Epithelial cell of esophagus (primary cell): Measurements from ENCODE around the gene HCRTR1.

Source experiments
- DNase-seq: peaks from one replicate; pipeline ENCODE4 v3.0.0; 2010; ENCODE audit warnings: low read depth
- H3K4me3 ChIP-seq: 2 replicates; pipeline ENCODE4 v1.5.1; 2011; ENCODE audit warnings: mild to moderate bottlenecking, low read length, control low read depth
- CTCF ChIP-seq: IDR thresholded peaks from 2 replicates; pipeline ENCODE4 v1.5.1; 2011; ENCODE audit warnings: low read depth, mild to moderate bottlenecking, low read length, control low read depth, inconsistent platforms; ENCODE audit not compliant: insufficient read depth; ENCODE audit errors: missing control alignments

HCRTR1 gene

GRCh38 chr1:31624731-31625514, 7.4 kb downstream of the HCRTR1 start:
- H3K4me3 ChIP-seq: no peak overlapping the region
- TF ChIP-seq CTCF: no peak
- DNase-seq: no peak

GRCh38 chr1:31625561-31626222, 8.2 kb downstream of the HCRTR1 start:
- H3K4me3 ChIP-seq: no peak overlapping the region
- peak; percentile 37 for DNase-seq
- TF ChIP-seq CTCF: no peak

GRCh38 chr1:31626223-31627207, 9.0 kb downstream of the HCRTR1 start:
- DNase-seq: no peak
- H3K4me3 ChIP-seq: no peak overlapping the region
- TF ChIP-seq CTCF: no peak

GRCh38 chr1:31627301-31627929, 9.9 kb downstream of the HCRTR1 start:
- no peak for DNase-seq
- TF ChIP-seq CTCF: no peak
- H3K4me3 ChIP-seq: no peak overlapping the region

- no peak for DNase-seq
- TF ChIP-seq CTCF: no peak
- H3K4me3 ChIP-seq: no peak overlapping the region
These were observed 10.6 kb downstream of the HCRTR1 start for GRCh38 chr1:31627930-31628559.
